D721Med (cell line): ENCODE data around the gene PRKCZ.

Experiments used
- DNase-seq: peaks from one replicate; pipeline ENCODE4 v3.0.0; 2011; ENCODE audit warnings: low spot score; ENCODE audit not compliant: insufficient read length
- FAIRE-seq: peaks from 2 replicates; lab custom pipeline; 2011; peaks lifted over from hg19 to GRCh38; lab: Jason Lieb, UNC
- TF ChIP-seq, protein P1 (sequence below): IDR thresholded peaks from 2 replicates; pipeline ENCODE4 v1.5.1; 2012; ENCODE audit warnings: mild to moderate bottlenecking, control low read depth; ENCODE audit not compliant: insufficient read depth; ENCODE audit errors: missing control alignments

Gene PRKCZ

GRCh38 chr1:2060072-2060471 lies 9.9 kb downstream of the PRKCZ start:
- DNase-seq = no peak
- no peak for FAIRE-seq
- TF ChIP-seq, protein P1, sequence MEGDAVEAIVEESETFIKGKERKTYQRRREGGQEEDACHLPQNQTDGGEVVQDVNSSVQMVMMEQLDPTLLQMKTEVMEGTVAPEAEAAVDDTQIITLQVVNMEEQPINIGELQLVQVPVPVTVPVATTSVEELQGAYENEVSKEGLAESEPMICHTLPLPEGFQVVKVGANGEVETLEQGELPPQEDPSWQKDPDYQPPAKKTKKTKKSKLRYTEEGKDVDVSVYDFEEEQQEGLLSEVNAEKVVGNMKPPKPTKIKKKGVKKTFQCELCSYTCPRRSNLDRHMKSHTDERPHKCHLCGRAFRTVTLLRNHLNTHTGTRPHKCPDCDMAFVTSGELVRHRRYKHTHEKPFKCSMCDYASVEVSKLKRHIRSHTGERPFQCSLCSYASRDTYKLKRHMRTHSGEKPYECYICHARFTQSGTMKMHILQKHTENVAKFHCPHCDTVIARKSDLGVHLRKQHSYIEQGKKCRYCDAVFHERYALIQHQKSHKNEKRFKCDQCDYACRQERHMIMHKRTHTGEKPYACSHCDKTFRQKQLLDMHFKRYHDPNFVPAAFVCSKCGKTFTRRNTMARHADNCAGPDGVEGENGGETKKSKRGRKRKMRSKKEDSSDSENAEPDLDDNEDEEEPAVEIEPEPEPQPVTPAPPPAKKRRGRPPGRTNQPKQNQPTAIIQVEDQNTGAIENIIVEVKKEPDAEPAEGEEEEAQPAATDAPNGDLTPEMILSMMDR = no peak

DNA sequence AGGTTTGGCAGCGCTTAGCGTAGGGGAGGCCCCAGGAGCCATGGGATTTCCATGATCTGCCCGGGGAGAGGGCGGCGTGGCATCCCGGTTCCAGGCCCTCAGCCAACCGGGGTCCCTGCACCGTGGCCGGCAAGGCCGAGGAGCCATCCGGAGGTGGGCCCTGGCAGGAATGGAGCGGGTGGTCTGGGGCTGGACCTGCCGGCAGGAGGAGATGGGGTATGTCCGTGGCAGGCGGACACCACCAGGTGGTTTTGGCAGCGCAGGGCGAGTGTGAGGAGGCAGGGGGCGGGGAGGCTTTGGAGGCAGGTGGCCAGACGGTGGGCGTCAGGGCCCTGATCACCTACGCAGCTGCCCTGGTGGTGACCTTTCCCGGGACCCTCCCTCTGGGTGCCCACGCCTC lies 10.3 kb downstream of the PRKCZ start:
- DNase-seq (no peak), FAIRE-seq (no peak)
- TF ChIP-seq, protein P1 = no peak

- no peak for FAIRE-seq
- TF ChIP-seq, protein P1 = no peak
- no peak for DNase-seq
Measured at GRCh38 chr1:2061065-2061778, 11.0 kb downstream of the PRKCZ start.

DNA sequence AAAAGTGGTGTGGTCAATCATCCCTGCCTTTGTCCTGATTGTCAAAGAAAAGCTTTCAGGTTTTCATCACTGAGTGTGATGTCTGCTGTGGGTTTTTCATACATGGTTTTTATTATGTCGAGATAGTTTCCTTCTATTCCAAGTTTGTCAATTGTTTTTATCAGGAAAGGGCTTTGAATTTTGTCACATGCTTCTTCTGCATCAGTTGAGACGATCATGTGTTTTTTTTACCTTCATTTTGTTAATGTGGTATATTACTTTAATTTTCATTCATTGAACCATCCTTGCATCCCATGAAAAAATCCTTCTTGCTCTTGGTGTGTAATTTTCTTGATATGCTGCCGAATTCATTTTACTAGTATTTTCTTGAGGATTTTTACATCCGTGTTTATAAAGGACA lies 15.5 kb downstream of the PRKCZ start:
- TF ChIP-seq, protein P1 = no peak
- no peak for DNase-seq
- no peak for FAIRE-seq

DNA sequence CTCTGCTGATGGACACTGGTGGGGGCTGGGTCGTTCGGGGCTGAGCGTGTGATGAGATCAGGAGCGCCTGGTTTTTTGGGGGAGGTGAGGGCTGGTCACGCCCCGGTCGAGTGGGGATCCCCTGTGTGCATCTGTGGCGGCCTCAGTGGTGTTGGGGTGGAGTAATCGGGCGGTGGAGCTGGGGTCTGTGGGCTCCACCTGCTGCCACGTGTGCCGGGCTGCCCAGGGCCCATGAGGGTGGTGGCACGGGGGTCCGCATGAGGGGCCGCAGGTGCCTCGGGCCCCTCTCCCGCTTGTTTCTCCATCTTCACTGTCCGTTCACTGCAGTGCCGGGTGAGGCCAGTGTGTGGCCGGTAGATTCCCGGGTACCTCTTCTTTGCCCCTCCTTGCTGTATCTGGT lies 17.2 kb downstream of the PRKCZ start:
- TF ChIP-seq, protein P1 = no peak
- no peak for DNase-seq
- FAIRE-seq = no peak

DNA sequence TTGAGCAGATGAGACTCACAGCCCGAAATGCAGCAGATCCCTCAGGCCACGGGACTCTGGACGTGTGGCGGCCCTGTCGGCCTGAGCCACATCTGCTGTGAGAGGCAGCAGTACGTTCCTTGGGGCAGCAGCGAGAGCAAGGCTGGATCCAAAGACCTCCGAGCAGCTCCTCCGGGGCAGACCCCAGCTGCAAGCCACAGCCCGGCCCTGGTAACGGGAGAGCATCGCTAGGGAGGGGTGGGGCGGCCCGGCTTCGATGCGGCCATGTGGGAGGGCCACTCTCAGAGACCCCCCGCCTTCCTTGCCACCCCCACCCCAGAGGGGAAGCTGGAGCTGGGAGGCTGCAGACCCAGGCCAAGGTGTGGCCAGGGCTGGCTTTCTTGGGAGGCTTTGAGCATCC lies 17.8 kb downstream of the PRKCZ start:
- no peak for FAIRE-seq
- TF ChIP-seq, protein P1 = no peak
- DNase-seq = no peak

DNA sequence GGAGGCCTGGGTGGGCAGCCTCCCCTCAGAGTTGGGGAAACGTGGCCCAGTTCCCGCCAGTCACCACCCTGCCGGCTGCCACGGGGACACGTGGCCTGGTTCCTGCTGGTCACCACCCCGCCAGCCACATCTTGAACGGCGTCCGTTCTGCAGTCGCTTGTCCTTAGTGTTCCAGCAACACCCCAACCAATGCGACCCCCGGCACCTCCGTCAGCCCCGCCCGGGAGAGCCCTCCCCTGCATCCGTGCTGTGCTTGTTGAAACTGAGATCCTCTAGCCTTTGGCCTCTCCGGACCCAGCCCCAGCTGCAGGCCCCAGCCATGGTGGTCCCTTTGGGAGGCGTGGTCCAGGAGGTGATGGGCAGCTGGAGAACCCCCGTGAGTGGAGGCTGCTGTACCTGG lies 18.7 kb downstream of the PRKCZ start:
- FAIRE-seq (no peak), DNase-seq (no peak)
- TF ChIP-seq, protein P1 = no peak
